Peyer's patch (tissue), 4 donors: ENCODE data around the gene ARPIN.

ENCODE experiments used
- POLR2A ChIP-seq, 2 donors: fragments of 450-650 bp; IDR thresholded peaks; one replicate each; pipeline ENCODE4 v1.5.1; 2017; ENCODE audit warnings: antibody characterized with exemption in 2 of 2, mild to moderate bottlenecking in 2 of 2, moderate library complexity in 2 of 2
- TF ChIP-seq, protein P1 (sequence below), 6 experiments: fragments of 450-650 bp in 4 of 6; fragments of 200-600 bp in 2 of 6; sonication (generic) in 1 of 6; IDR thresholded peaks; one replicate each; pipeline ENCODE4 v1.5.1; 2017 to 2019; ENCODE audit warnings: antibody characterized with exemption in 6 of 6, mild to moderate bottlenecking in 3 of 6, moderate library complexity in 1 of 6

DNA sequence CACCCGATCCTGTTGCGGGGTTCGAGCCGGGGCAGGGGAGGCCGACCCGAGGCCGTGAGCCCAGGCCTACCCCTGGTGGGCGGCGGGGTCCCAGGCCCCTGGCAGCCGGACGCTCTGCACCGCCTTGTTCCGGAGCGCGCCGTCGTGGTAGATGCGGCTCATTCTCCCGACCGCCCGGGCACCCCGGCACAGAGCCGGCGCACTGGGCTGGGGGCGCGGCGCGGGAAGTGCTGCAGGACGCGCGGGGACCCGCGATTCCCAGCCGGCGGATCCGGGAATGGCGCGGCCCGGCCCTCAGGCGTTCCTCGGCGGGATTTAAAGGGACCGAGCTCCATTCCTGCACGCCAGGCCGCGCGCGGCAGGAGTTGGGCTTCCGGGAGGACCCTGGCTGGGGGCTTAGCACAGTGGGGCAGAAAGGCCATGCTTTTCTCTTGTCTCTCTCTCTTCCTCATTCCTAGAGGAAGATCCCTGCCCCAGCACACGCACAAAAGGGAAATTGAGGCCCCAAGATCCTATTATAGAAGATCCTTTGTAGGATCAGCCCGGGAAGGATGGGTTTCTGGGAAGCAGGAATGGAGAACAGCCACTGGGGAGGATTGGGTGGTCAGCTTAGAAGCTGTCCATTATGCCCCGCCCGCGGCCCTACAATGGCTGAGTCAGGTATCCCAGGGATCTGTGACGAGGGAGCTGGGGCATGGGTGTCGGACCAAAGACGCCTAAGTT is at the start of gene ARPIN:
- TF ChIP-seq, protein P1, sequence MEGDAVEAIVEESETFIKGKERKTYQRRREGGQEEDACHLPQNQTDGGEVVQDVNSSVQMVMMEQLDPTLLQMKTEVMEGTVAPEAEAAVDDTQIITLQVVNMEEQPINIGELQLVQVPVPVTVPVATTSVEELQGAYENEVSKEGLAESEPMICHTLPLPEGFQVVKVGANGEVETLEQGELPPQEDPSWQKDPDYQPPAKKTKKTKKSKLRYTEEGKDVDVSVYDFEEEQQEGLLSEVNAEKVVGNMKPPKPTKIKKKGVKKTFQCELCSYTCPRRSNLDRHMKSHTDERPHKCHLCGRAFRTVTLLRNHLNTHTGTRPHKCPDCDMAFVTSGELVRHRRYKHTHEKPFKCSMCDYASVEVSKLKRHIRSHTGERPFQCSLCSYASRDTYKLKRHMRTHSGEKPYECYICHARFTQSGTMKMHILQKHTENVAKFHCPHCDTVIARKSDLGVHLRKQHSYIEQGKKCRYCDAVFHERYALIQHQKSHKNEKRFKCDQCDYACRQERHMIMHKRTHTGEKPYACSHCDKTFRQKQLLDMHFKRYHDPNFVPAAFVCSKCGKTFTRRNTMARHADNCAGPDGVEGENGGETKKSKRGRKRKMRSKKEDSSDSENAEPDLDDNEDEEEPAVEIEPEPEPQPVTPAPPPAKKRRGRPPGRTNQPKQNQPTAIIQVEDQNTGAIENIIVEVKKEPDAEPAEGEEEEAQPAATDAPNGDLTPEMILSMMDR (IDR thresholded peaks at IDR 0.05) = peak in 1 of 6 experiments; percentile 15
- no peak for TF ChIP-seq POLR2A (IDR thresholded peaks at IDR 0.05)
